Measurements from ENCODE around the gene EXOG.
A peak's percentile ranks its signal among the peaks of the same experiment; 100 is the strongest.

The EXOG gene

DNA sequence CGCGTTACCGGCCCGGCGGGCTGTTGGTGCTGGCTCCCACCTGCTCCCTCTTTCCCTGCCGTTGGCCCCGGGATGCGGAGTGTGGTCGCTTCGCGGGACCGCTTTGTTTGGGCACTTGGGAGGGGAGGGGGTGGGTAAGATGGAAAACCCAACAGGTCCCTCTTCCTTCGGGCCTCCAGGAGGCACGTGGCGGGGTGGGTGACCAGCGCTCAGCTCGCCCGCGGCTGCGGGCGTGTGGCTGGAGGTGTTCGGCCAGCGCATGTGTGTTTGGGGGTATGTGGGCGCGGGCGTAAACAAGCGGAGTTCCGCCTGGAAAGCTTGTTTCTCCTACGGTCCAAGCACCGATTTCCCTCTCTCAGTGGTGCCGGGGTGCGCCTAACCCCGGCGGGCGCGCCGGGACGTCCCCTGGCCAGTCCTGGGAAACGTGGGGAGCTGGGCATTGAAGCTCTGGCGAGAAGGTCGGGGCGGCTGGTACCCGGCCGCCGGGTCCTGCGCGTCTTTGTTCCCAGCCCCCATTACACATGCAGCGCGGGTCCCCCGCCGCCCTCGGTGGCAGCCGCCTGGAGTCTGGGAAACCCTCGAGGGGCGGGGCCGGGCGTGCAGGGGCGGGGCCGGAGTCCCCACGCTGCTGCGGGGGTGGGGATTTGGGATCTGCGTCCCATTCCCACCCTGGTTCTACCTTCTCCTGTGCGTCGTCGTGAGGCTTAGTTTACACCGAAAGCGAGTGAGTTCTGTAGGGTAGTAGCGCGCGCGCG is 41.1 kb upstream of the EXOG start:
- peak; percentile 19 for DNase-seq (ENCODE audit: low read depth)
- TF ChIP-seq, protein P1, sequence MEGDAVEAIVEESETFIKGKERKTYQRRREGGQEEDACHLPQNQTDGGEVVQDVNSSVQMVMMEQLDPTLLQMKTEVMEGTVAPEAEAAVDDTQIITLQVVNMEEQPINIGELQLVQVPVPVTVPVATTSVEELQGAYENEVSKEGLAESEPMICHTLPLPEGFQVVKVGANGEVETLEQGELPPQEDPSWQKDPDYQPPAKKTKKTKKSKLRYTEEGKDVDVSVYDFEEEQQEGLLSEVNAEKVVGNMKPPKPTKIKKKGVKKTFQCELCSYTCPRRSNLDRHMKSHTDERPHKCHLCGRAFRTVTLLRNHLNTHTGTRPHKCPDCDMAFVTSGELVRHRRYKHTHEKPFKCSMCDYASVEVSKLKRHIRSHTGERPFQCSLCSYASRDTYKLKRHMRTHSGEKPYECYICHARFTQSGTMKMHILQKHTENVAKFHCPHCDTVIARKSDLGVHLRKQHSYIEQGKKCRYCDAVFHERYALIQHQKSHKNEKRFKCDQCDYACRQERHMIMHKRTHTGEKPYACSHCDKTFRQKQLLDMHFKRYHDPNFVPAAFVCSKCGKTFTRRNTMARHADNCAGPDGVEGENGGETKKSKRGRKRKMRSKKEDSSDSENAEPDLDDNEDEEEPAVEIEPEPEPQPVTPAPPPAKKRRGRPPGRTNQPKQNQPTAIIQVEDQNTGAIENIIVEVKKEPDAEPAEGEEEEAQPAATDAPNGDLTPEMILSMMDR (conservative IDR thresholded peaks at IDR 0.05; ENCODE audit: control insufficient read depth, insufficient read depth, low read depth, low read length), result no peak
- peak overlapping the region; percentile 58 for H3K4me3 ChIP-seq (ENCODE audit: control insufficient read depth, low read depth, low read length)

DNA sequence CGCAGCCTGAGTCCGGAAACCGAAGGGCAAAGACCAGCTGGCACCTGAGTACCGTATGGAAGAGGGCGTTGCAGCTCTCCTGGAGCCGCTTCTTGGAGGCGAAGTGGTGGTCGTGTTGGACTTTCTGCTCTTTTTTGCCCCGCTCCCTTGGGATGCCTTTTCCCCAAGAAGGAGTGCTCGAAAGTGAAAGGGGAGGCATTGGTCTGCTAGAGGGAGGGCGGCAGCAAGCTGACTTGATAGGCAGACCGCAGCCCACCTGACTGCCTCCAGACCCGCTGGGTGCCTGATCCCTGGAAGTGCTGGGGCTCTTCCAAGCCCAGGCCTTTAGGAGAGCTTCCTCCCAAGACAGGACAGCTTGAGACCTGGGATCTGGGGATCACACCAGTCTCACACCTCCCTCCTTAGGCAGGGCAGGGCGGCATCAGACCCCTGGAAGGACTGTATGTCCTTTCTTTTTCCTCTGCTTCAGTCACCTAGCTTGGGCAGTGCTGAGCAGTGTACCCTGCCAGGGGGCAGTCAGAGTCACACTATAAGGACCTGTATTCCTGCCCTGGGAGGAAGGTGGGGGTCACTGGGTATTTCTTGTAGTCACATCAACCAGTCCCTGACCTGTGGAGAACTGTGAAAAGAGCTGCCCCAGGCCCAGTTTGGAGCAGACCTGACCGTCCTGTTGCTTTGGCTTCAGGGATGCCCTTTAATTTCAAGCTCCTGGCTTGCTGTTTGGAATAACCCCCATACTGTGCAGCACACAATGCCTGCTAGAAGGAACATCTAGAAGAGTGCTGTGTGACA is 40.3 kb upstream of the EXOG start:
- peak; percentile 5 for DNase-seq (ENCODE audit: low read depth)
- H3K4me3 ChIP-seq (ENCODE audit: control insufficient read depth, low read depth, low read length), result peak overlapping the region; percentile 58
- TF ChIP-seq, protein P1 (conservative IDR thresholded peaks at IDR 0.05; ENCODE audit: control insufficient read depth, insufficient read depth, low read depth, low read length), result no peak

DNA sequence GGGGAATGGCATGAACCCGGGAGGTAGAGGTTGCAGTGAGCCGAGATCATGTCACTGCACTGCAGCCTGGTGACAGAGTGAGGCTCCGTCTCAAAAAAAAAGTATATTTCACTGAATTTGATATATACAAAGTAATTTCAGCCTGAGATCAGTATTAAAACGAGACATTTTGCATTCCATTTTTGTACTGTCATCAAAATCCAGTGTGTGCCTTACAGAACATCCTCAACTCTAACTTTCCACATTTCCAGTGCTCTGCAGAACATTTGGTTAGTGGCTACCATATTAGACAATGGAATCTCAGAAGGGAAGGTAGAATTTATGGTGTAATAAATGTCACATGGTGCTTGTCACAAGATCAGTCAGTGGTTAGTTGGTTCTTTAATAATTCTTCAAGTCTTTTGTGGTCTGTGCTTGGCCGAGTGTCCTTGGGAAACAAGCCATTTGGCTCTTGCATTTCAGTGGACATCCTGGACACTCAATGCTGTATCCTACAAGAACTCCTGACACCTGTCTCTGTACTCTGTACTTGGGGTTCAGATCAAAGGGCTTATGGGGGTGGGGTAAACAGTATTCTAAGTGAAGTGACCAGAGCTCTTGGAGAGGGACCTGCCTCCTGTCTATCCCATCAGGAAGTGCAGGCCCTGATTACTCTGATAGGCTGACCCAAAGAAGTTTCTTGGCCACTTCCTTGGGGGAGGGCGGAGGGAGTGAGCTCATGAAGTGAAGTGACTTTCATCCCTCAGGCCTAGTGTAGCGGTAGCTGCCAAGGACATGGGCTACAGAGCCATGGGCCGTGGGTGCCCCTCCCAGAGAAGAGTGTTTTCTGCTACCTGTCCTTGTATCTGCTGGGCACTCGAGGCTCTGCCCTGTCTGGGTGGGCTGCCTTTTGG is 38.8 kb upstream of the EXOG start:
- H3K4me3 ChIP-seq (ENCODE audit: control insufficient read depth, low read depth, low read length), result no peak overlapping the region
- DNase-seq (ENCODE audit: low read depth), result peak; percentile 10
- TF ChIP-seq, protein P1 (conservative IDR thresholded peaks at IDR 0.05; ENCODE audit: control insufficient read depth, insufficient read depth, low read depth, low read length), result no peak

DNA sequence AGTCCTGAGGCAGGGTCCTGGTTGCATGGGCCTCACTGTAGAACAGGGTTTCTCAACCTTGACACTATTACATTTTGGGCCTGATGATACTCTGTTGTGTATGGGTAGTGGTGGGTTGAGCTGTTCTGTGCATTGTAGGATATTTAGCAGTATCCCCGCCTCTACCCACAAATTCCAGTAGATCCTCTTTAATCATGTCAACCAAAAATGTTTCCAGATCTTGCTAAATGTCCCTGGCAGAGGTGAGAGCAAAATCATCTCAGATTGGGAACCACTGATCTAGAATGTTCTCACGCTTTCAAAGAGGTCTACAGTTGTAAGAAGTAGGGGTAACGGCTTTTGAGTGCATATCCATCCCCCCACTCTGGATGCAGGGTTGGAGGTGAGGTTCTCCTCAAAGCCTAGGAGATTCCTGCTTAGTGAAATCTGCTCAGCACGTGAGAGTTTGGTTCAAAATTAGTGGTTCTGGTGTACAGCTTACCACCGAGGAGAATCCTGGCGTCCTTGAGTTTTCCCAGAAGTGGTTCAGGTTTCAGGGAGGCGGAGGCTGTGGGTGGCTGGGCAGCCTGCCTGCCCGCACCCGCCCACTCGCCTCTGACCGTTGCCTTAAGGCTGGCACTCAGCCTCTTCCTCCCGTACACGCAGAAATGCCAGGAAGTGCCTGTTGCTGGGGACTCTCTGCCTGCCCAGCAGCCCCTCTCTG is 37.2 kb upstream of the EXOG start:
- H3K4me3 ChIP-seq (ENCODE audit: control insufficient read depth, low read depth, low read length), result no peak overlapping the region
- peak; percentile 67 for DNase-seq (ENCODE audit: low read depth)
- TF ChIP-seq, protein P1 (conservative IDR thresholded peaks at IDR 0.05; ENCODE audit: control insufficient read depth, insufficient read depth, low read depth, low read length), result no peak

DNA sequence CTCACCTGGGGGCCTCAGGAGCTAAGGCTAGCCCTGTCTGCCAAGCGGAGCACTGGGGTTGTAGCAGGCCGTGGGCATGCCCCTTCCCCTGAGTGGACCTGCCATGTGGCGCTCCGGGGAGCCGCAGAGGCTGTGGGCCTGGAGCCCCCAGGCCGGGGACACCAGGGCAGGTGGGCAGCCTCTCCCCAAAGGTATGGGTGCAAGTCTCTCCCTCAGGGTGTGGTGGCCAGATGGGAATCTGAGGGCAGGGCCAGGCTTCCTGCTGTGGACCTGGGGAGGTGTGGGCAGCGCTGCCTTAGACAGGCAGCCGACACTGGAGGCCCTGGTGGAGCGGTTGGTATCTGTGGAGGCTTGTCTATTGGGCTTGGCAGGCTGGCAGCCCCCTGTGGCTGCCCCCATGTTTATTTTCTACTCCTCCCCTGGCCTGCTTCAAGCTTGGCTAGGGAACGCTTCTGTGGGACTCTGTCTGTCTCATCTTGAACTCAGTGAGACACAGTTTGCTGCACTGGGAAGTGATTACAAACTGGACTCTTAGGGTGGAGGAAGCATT is 36.6 kb upstream of the EXOG start:
- no peak for DNase-seq (ENCODE audit: low read depth)
- TF ChIP-seq, protein P1 (conservative IDR thresholded peaks at IDR 0.05; ENCODE audit: control insufficient read depth, insufficient read depth, low read depth, low read length), result no peak
- H3K4me3 ChIP-seq (ENCODE audit: control insufficient read depth, low read depth, low read length), result no peak overlapping the region
